GM10266 (cell line): ENCODE data around the gene AGPAT3.

Experiments
- DNase-seq: peaks from one replicate; pipeline ENCODE4 v3.0.0; 2012; ENCODE audit errors: extremely low spot score
- CTCF ChIP-seq: IDR thresholded peaks from 2 replicates; pipeline ENCODE4 v1.5.1; 2012; ENCODE audit warnings: mild to moderate bottlenecking, low read depth; ENCODE audit not compliant: control insufficient read depth, insufficient read depth; ENCODE audit errors: missing control alignments

The AGPAT3 gene

DNA sequence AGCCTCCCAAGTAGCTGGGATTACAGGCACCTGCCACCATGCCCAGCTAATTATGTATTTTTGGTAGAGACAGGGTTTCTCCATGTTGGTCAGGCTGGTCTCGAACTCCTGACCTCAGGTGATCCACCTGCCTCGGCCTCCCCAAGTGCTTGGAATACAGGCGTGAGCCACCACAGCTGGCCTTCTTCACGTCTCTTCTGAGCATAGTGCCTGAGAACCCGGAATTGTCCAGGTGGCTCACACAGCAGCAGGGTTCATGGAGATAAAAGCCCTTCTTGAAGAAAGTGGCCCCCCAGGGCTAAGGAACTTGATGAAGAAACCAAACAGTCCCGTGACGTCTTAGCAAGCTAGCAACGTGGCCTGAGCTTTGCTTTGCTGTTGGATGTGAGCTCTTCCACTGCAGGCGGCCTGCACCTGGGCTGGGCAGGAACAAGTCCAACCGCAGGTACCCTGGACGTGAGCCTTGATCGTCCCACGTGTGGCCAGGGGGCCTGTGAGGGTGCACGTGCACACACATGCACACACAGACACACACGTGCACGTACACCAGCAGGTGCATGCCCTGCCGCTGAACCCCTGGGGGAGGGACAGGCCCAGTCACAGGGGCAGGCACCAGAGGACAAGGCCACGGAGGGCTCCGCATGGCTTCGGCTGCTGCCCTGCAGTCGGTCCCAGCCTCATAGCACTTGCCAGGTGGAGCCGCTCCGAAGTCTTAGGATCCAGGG, 123.6 kb downstream of the AGPAT3 start:
- DNase-seq = no peak
- no peak for TF ChIP-seq CTCF

DNA sequence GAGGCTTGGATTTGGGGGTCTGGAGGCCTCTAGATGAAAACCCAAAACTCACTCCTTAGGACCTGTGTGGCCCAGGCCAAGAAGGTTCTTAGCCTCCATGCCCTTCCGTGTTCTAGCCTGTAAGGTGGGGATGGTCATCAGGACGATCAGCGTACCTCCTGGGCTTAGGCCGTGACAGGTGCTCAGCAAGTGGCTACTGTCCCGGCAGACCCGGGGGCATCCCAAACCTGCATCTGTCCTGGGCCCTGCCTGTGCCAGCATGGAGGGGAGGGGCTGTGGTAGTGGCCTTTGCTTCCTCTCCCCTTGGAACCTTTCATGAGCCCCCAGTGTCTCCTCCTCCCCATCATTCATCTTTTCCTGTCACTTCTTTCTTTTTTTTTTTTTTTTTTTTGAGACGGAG, 124.4 kb downstream of the AGPAT3 start:
- no peak for DNase-seq
- no peak for TF ChIP-seq CTCF

GRCh38 chr21:43991447-43991991, 126.5 kb downstream of the AGPAT3 start:
- TF ChIP-seq CTCF = no peak
- DNase-seq = no peak

- DNase-seq = no peak
- TF ChIP-seq CTCF = no peak
Measured at GRCh38 chr21:43992121-43992520, 127.1 kb downstream of the AGPAT3 start.

DNA sequence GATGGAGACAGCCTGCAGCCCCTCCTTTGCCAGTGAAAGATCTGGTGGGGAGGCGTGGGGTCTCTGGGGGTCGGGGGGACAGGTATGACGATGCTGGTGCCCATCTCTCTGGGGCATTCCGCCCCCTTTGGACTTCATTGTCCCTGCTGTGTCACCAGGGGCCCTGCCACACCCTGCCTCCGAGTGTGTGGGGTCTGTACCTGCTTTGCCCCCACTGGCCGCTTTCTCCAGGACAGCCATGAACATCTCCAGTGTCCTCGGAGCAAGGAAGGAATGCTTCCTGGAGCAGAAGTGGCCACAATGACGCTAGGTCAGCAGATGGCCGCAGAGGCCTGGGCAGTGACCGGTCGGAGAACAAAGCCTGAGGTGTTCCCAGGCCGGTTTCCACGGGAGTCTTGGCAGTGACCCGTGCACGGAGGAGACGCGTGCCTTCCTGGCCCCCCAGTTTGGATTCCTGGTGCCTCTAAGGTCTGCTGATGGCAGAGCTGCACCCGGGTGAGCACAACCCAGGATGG, 128.5 kb downstream of the AGPAT3 start:
- no peak for DNase-seq
- no peak for TF ChIP-seq CTCF

GRCh38 chr21:43994085-43994484, 129.1 kb downstream of the AGPAT3 start:
- DNase-seq = no peak
- no peak for TF ChIP-seq CTCF

GRCh38 chr21:43994646-43995045, 129.6 kb downstream of the AGPAT3 start:
- no peak for DNase-seq
- no peak for TF ChIP-seq CTCF
